ENCODE measurements around the gene RANBP9.

RANBP9 gene

DNA sequence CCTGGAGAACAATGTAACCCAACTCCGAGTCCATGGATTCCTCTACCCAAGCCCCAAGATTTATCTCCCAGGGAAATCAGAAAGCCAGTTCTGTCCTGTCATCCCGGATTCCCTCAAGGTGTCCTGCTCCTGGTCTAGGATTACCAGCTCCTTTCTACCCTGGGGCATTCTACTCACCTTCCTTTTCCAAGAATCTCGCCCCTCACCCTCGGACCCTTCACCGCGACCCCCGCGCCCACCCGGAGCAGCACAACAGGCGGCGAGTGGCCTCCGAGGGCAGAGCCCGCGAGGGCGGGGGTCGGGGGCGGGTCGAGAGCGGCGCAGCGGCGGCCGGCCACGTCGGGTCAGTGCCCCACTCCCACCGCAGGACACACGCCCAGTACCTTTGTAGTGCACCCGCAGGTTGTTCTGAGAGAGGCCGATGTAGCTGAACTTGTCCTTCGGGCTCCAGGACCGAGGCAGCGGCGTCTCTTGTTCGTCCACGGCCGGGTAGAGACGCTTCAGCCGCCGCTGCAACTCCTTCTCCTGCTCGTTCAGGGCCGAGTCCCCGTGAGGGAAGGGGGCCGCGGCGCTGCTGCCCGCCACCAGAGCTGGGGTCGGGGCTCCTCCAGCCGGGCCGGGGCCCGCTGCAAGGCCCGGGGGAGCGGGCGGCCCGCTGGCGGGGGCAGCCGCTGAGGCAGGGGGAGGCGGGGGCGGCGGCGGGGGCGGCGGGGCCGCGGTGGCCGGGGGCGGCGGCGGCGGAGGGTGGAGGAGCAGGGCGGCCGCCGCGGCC, 897 bp downstream of the RANBP9 start:
- no peak for DNase-seq

DNA sequence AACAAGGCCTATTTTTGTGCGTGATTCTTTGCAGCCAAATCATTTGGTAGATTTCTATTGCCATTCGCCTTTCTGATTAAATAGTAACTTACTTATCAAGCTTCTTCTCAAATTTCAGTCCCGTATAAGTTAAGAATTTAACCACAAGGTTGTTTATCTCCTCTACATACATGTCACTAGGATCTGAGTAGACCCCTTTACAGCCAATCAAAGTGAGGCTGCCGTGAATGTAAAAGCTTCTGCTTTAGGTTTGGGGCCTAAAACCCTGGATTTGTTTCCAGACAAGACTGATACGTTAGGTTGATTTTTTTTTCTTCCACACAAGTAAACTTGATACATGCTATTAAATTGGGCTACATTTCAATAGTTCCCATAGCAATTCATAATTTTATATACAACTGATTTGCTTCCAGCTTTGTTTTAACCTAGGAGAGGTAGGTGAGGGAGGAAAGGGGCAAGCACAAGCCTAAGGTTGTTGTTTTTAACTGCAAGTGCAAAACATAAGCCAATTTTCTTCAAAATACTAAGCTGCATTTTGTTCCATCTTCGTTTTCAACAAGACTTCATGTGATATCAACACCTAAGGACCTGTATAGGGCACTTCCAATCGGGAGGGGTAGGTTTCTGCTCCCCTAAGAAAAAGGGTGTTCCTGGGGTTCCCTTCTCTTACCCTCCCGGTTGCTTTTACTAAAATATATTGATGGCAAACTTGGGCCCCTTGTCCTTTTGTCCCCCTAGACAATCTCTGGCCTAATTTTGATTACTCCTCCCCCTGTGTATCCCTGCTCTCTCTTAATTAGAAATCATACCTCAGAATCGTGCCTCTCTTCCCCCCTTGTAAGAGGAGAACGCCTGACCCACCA, 1.7 kb downstream of the RANBP9 start:
- DNase-seq, result no peak

DNA sequence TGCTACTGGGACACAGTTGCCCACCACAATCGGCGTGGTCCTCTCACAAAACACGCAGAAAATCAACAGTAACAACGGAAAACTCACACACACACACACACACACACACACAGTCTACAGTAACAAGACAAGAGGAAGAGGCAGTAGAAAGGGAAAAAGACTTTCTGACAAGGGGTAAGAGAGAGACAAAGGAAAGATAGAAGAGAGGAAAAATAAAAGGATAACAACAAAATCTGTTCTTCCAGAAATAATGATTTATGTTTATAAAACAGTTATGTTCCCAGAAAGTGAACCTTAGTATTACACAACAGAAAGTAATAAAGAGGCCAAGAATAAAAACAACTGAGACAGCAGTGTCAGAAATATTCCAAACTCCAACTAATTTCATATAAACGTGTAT, 2.9 kb downstream of the RANBP9 start:
- no peak for DNase-seq

DNA sequence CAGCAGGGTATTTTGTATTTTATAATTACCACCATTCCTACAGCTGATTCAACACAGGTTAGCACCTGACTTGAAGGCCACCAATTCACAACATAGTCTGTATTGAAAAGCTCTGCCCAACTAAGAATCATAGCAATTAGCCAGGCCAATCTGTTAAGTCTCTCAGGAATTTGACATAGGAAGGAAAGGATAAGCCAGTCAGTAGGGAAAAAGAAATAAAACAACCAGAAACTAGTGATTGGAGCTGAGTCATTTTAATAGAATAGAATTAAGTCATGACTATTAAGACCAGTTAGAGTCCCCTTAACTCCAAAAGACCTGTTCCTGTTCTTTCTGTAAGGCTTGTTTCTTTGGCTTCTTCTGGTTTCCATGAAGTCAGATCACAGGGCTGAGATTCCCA, 8.1 kb downstream of the RANBP9 start:
- no peak for DNase-seq

DNA sequence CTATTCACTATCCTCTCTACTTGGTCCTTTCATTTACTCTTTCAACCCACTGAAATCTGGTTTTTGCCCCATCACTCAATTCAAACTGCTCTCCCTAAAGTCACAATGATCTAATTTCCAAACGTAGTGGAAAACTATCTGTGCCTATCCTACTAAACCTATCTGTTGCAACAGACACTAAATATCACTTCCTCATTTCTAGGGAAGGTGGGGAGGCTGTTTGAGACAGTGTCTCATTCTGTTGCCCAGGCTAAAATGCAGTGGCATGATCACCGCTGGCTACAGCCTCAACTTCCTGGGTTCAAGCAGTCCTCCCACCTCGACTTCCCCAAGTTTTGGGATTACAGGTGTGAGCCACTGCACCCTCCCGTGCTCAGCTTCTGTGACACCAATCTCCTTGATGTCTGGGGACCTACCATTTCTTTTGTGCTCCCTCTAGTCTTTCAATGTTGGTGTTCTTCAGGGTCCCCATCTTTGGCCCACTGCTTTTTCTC, 8.8 kb downstream of the RANBP9 start:
- DNase-seq, result no peak

DNA sequence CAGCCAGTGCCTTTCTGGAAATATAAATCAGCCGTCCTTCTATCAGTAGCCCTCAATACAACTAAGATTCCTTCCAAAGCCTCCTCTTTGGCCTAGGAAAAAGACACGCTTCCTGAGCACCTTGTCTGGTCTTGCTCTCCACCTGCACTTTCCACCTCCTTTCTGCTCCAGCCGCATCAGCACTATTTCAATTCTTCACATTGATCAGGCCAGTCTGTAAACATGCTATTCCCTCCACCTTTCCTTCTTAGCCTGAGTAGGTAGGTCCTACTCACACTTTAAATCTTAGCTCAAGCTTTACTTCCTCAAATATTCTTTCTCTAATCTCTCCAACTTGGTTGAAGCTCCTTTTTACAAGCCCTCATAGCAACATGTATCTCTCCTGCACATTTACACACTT, 11.4 kb downstream of the RANBP9 start:
- DNase-seq, result no peak

DNA sequence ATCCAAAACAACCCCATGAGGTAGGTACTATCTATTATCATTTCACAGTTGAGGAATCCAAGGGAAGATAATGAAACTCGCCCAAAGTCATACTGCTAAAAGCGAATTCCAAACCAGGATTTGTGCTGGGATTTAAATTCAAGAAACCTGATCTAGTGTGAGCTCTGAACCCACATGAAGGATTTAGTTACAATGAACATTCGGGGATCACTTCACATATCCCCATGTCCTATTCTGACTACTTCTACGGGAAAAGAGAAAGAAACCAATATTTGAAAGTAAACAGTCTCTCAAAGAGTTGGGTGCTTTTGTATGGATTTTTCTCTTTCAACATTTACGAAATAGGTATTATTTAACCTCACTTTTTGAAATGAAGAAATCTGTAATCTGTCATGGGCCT, 12.9 kb downstream of the RANBP9 start:
- no peak for DNase-seq

DNA sequence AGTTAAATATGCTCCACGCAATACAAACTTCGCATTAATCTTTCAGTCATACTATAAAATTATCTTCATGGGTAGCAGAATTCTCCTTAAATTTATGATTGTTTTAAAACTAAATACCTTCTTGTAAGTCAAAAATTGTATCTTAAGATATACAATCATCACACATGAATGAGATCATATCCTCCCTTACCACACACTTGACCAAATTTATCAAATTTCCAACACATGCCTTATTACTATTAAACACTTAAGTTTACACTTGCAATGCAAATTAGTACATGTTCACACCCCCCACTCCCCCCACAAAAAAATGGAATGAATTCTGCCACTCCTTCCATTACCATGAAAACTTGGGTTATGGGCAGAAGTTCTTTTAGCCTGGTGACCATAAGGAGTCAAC, 13.8 kb downstream of the RANBP9 start:
- no peak for DNase-seq

DNA sequence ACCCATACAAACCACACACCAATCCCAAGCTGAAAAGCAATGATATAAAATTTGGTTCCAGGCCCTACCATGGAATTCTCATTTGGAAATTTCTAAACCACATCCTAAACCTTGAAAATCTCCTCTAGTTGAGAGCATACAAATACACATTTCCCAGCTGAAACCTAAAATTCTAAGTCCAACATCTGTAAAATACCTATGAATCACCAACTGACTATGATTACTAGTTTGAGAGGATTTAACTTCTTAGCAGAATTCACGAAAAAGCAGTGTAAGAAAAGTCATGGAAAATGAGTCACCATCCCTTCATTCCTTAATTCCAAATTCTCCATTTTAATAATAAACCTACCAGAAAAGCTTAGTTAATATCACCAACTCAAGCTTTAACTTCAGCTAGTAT, 15.4 kb downstream of the RANBP9 start:
- DNase-seq, result no peak

DNA sequence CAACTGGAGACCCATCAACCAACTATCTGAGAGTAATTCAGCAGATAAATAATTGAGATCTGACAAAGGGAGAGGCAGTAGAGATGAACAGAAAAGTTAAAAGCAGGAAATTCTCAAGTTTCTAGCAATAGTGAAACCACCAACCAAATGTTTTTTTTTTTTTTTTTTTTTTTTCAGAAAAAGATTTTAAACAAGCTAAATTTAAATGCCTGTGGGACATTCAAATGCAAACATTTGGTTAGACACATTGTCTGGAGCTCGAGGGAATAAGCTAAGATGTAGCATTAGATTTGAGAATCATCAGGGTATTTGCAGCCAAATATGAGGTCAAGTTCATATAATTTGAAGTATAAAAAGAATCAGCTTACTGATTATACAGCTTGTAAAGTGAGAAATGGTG, 16.4 kb downstream of the RANBP9 start:
- no peak for DNase-seq

DNA sequence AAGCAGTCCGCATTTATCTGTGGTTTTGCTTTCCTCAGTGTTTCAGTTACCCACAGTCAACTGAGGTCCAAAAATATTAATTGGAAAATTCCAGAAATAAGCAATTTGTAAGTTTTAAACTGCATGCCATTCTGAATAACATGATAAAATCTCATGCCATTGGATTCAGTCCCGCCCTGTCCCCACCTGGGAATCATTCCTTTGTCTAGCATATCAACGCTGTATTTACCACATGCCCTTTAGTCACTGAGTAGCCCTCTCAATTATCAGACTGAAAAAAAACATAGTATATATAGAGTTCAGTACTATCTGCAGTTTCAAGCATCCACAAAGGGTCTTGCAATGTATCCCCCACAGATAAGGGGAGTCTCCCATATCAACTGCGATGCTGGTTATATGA, 17.1 kb downstream of the RANBP9 start:
- DNase-seq, result no peak

DNA sequence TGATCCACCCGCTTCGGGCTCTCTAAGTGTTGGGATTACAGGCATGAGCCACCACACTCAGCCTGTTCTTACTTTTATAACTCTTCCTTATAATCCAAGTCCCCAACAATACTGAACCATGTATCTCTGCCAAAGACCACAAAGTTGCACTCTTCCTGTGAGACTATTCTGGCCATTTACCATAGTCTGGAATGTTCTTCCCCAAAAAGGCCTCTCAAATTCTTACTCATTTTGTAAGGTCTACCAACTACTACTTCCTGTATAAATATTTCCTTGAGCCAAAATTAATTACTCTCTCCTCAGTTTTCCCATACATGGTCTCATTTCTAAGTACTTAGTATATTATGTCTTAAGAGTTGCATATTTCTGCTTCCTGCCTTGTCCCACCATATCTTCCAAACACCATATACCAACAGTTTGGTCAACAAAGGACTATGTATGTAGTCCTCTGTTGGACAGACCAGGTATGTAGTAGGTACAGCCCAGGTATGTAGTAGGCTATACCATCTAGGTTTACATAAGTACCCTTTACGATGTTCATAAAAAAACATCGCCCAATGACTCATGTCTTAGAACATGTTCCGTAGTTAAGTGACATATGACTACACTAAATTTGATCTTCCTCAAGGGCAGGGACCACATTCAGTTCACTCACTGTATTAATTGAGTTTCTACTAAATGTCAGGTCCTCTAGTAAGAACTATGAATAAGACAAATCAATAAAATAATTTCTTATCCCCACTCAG, 22.0 kb downstream of the RANBP9 start:
- no peak for DNase-seq

DNA sequence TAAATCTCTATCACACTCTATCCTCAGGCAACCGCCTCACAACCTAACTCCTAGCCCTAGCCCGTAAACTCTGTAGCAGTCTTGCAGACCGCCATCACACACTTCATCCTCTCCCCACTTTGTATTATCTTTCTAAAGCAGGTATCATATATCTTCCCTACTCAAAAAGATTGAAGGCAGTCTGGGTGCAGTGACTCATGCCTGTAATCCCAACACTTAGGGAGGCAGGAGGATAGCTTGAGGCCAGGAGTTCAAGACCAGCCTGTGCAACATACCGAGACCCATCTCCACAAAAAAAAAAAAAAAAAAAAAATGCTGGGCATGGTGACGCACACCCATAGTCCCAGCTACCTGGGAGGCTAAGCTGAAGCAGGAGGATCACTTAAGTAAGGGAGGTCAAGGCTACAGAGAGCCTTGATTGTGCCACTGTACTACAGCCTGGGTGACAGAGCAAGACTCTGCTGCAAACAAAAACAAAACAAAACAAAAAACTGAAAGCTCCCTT, 22.9 kb downstream of the RANBP9 start:
- no peak for DNase-seq

DNA sequence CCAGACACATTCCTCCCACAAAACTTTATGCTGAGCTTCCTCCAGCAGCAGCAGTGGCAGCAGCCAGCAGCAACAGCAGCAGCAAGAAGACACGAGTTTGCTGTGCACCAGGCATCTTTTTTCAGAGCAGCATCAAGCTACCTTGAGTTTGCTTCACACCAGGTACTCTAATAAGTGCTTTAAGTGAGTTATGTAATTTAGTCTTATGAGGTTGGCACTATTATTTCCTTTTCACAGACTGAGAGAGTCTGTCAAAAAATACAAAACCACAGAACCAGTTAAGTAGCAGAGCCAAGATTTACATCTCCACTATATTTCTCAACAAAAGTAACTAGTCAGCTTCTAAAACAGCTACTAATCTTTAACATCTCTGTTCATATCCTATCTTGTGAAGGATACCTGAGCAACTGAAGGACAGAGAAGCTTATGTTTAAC, 23.7 kb downstream of the RANBP9 start:
- no peak for DNase-seq

DNA sequence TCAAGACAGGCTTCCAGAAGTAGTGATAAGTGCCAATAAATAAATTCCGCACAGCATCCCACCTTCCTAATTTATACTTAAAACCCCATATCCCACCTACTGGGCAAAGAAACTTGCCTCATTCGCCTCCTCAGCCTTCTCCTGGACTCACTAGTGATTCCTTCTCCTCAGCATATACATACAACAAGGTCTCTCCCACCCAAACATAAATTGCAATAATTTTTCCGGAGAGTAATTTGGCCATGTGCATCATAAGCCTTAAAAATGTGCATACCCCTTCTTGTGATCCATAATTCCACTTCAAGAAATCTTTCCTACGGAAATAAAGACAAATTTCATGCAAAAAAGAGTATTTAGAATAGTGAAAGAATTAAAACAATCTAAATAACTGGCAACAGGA, 26.8 kb downstream of the RANBP9 start:
- DNase-seq, result no peak

DNA sequence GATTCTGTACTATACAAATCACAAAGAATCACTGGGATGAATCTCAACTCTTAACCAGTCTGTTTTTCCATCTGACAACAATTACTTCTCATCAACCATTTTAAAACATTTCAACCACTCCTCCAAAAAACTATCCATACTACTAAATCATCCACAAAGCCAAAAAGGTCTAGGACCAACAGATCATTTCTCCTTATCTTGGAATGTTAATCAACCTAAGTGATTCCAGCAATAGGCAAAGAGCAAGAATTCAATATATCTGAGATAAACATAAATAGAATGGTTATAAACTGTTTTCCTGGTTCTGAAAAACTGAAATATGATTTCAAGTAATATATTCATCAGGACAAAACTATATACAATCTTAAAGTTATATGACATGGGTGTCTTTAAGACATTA, 28.6 kb downstream of the RANBP9 start:
- DNase-seq, result no peak

DNA sequence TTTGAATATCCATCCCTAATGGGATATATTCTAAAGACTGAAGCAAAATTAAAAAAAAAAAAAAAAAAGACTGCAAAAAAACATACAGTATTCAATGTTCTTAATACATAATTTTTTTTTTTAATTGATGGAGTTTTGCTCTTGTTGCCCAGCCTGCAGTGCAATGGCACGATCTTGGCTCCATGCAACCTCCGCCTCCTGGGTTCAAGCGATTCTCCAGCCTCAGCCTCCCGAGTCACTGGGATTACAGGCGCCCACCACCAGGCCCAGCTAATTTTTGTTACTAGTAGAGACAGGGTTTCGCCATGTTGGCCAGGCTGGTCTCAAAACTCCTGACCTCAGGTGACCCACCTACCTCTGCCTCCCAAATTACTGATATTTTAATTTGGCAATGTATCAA, 29.3 kb downstream of the RANBP9 start:
- DNase-seq, result no peak

DNA sequence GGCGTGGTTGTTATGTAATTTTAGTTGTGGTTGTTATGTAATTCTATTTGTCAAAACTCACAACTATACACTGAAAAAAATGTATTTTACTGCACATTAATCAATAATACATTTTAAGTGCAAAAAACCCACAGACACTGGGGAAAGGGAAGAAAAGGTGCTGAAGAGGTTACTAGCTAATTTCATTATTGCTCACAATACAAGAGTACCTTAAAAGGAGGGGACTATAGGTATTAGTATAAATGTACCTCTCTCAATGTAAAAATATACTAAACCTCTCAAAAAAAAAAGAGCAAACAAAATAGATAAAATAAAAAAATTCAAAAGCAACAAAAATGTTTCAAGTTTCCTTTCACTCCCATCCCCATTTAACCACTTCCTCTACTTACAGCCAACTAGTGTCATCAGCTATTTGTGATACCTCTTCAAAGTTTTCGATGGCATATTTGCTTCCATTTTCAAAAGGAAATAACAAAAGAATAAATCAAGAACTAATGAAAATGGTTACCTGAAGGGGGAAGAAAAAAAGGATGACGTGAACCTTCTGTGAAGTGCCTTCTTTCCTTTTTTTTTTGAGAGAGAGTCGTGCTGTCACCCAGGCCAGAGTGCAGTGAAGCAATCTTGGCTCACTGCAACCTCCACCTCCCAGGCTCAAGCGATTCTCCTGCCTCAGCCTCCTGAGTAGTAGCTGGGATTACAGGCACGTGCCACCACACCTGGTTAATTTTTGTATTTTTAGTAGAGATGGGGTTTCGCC, 30.2 kb downstream of the RANBP9 start:
- no peak for DNase-seq

DNA sequence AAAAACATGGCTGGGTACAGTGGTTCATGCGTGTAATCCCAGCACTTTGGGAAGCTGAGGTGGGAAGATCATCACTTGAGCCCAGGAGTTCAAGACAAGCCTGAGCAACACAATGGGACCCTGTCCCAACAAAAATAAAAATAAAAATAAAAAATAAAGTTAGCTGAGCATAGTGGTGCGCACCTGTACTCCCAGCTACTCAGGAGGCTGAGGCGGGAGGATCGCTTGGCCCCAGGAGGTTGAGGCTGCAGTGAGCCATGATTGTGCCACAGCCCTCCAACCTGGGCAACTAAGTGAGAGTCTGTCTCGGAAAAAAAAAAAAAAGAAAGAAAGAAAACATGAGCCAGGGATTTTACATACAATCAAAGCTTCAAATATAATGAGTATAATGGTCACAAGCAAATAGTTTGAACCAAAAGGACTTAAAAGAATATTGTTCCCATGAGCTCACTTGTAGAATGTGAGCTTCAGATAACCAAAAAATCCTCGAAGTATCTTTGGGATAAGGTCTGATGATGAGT, 31.1 kb downstream of the RANBP9 start:
- DNase-seq, result no peak

DNA sequence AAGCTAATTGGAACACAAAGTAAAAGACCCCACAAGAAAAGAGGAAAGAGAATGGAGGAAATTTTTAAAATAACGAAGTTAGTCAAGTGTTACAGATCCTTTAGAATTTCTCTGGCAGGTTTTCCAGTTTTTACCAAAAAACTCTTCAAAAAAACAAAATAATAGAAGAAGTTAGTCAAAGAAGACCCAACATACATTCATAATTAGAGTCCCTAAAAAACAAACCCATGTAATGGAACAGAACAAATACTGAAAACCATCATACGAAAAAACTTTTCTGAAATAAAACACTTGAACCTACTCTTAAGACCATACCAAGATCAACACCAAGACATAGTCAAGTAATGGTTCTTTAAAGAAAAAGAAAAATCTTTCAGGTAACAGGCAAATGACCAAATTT, 31.6 kb downstream of the RANBP9 start:
- DNase-seq, result no peak

DNA sequence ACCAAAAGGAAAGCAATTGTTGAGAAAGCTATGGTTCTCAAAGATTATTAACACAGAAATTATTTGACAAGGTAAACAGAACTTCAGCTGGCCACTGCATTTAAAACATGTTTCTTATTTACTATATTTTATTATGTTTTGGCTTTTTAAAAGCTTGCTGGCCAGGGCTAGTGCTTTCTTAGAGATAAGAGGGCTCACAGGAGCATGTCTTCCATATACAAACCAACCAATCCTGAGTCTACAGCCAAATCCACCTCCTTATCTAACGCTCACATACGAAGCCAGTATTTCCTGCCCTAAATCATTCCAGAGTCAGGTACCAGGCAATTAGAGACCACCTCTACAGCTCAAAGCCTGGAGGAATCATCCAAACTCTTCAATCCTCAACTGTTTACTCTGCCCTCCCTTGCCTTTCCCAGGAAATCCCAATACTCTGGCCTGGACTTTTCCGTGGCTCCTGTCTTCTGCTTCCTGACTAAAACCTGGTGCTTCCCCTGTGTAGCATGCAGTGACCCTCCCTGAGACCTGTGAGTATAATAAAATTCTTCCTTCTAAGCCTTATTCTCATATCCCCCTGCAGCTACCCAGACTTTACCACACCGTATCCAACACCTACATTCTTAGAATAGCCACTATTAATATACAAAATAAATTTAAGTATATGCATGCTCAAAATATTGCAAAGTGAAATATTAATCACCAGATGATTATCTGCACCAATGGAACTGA, 33.2 kb downstream of the RANBP9 start:
- no peak for DNase-seq

DNA sequence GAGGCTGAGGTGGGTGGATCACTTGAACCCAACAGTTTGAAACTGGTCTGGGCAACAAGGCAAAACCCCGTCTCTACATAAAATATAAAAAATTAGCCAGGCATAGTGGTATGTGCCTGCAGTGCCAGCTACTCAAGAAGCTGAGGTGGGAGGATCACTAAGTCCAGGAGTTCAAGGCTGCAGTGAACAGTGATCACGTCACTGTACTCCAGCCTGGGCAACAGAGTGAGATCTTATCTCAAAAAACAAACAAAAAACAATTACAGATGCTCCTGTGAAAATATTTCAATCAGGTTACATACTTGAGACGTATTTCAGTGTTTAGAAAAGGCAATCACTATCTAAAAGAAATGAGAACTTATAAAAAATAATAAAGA, 33.8 kb downstream of the RANBP9 start:
- no peak for DNase-seq

Data from DMS 273 treated with DMSO at 0.1 percent for 48 hours (cell line).